ENCODE results near the gene CDH18.
"Not testable (repeated sequence)": the region's sequence is repeated elsewhere in the genome, so short reads cannot be mapped to it uniquely, and the experiment has no call there.

The CDH18 gene

GRCh38 chr5:19855931-19856330 lies 132.1 kb downstream of the CDH18 start:
- Mint-ChIP-seq H3K4me1 (ENCODE audit: low read depth) (no peaks in the 10 kb centered on the region), H3K36me3 (ENCODE audit: low read depth) (no peaks in the 10 kb centered on the region), H3K9me3 (peaks cover 4% of the 10 kb centered on the region), H3K27me3 (ENCODE audit: low read depth) (no peaks in the 10 kb centered on the region), H3K4me3 (no peak overlapping the region), H3K27ac (no peak overlapping the region)

DNA sequence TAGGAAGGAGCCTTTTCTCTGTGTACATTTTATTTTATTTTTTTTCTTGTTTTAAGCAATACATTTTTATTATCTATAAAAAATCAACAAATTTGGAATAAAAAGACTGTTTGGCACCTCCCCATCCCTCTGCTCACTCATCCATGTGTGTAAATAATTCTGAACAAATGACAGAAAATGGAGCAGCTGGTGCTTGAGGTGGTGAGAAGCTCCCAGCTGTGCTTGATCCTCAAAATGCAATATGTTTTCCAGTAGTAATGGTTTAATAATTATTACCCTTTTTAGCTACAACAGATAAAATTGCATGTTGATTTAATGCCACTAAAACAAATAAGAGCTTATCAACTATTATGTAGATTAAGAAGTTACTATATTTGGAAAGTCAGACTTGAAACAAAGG lies 132.5 kb downstream of the CDH18 start:
- H3K36me3 Mint-ChIP-seq (ENCODE audit: low read depth) = no peaks in the 10 kb centered on the region
- no peaks in the 10 kb centered on the region for H3K4me1 Mint-ChIP-seq (ENCODE audit: low read depth)
- no peak overlapping the region for H3K4me3 Mint-ChIP-seq
- H3K9me3 Mint-ChIP-seq = peaks cover 4% of the 10 kb centered on the region
- no peak overlapping the region for H3K27ac Mint-ChIP-seq
- H3K27me3 Mint-ChIP-seq (ENCODE audit: low read depth) = no peaks in the 10 kb centered on the region

DNA sequence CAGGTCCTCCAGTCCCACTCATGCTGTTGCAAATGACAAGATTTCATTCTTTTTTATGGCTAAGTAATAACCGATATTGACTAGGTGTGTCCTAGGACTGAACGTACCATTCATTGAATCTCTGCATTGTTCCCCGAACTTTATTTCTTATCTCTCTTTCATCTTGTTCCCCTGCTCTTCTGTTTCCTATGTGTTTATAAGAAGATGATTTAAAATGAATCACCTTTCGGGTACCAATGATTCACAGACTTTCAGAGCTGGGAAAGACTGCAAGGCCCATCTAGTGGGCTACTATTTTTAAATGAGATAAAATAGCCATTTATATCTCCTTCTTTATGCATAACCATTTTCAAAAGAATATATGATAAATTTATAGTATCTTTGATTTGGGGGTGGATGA lies 133.0 kb downstream of the CDH18 start:
- H3K27ac Mint-ChIP-seq = no peak overlapping the region
- H3K4me1 Mint-ChIP-seq (ENCODE audit: low read depth) = no peaks in the 10 kb centered on the region
- H3K4me3 Mint-ChIP-seq = no peak overlapping the region
- H3K27me3 Mint-ChIP-seq (ENCODE audit: low read depth) = no peaks in the 10 kb centered on the region
- peaks cover 4% of the 10 kb centered on the region for H3K9me3 Mint-ChIP-seq
- H3K36me3 Mint-ChIP-seq (ENCODE audit: low read depth) = no peaks in the 10 kb centered on the region

GRCh38 chr5:19853616-19854240 lies 134.3 kb downstream of the CDH18 start:
- Mint-ChIP-seq H3K4me1 (ENCODE audit: low read depth) (no peaks in the 10 kb centered on the region), H3K4me3 (no peak overlapping the region), H3K27ac (no peak overlapping the region), H3K27me3 (ENCODE audit: low read depth) (no peaks in the 10 kb centered on the region), H3K36me3 (ENCODE audit: low read depth) (no peaks in the 10 kb centered on the region), H3K9me3 (peaks cover 4% of the 10 kb centered on the region)

GRCh38 chr5:19837536-19838174 lies 150.3 kb downstream of the CDH18 start:
- H3K27ac Mint-ChIP-seq = no peak overlapping the region

DNA sequence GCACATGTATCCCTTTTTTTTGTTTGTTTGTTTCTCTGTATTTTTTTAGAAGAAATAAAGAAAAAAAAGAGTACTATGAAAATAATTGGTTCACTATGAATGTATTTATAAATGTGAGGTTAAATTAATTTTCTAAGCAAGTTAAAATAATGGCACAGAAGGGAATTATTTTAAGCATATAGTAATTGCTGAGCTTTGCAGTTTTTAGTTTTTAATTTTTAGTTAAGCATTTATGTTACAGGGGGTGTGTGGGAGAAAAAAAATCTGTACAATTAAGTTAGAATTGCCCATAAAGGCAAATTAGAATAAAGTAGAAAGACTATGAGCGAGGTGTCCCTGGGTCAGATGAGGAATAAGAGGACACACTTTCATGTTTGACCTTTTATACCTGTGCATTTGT lies 152.6 kb downstream of the CDH18 start:
- Mint-ChIP-seq H3K4me3 (no peak overlapping the region), H3K9me3 (peaks cover 39% of the 10 kb centered on the region), H3K4me1 (ENCODE audit: low read depth) (no peaks in the 10 kb centered on the region), H3K27me3 (ENCODE audit: low read depth) (no peaks in the 10 kb centered on the region), H3K27ac (no peak overlapping the region), H3K36me3 (ENCODE audit: low read depth) (no peaks in the 10 kb centered on the region)

More at GRCh38 chr5:19837536-19838174, 150.3 kb downstream of the CDH18 start:
- H3K36me3 Mint-ChIP-seq (ENCODE audit: low read depth) = no peaks in the 10 kb centered on the region
- H3K27me3 Mint-ChIP-seq (ENCODE audit: low read depth) = no peaks in the 10 kb centered on the region
- H3K4me3 Mint-ChIP-seq = no peak overlapping the region
- H3K4me1 Mint-ChIP-seq (ENCODE audit: low read depth) = no peaks in the 10 kb centered on the region
- peaks cover 44% of the 10 kb centered on the region for H3K9me3 Mint-ChIP-seq

DNA sequence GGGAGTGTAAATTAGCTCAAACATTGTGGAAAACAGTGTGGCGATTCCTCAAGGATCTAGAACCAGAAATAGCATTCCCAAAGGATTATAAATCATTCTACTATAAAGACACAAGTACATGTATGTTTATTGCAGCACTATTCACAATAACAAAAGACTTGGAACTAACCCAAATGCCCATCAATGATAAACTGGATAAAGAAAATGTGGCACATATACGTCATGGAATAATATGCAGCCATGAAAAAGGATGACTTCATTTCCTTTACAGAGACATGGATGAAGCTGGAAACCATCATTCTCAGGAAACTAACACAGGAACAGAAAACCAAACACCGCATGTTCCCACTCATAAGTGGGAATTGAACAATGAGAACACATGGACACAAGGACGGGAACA lies 175.3 kb downstream of the CDH18 start:
- H3K36me3 Mint-ChIP-seq (ENCODE audit: low read depth); H3K4me3 Mint-ChIP-seq; H3K4me1 Mint-ChIP-seq (ENCODE audit: low read depth); H3K27me3 Mint-ChIP-seq (ENCODE audit: low read depth); H3K27ac Mint-ChIP-seq: not testable (repeated sequence)
- H3K9me3 Mint-ChIP-seq = peaks cover 11% of the 10 kb centered on the region

DNA sequence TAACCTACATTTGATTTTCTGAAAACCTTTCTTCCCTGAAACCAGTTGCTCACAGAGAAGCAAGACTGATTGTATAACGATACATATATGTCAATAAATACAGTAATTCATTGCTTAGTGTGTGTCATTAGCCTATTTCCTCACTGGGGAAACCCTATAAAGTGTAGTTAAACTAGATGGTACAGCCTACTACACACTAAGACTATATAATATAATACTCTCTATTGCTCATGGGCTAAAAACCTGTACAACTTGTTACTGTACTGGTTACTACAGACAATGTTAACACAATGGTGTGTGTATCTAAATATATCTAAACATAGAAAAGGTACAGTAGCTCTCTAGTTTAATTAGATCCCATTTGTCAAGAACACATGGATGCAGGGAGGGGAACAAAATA lies 181.2 kb downstream of the CDH18 start:
- Mint-ChIP-seq H3K36me3 (ENCODE audit: low read depth) (no peaks in the 10 kb centered on the region), H3K4me3 (no peak overlapping the region), H3K4me1 (ENCODE audit: low read depth) (no peaks in the 10 kb centered on the region), H3K9me3 (peaks cover 11% of the 10 kb centered on the region), H3K27ac (no peak overlapping the region), H3K27me3 (ENCODE audit: low read depth) (no peaks in the 10 kb centered on the region)

- H3K27me3 Mint-ChIP-seq (ENCODE audit: low read depth) = no peaks in the 10 kb centered on the region
- H3K9me3 Mint-ChIP-seq = peaks cover 12% of the 10 kb centered on the region
- no peak overlapping the region for H3K27ac Mint-ChIP-seq
- no peak overlapping the region for H3K4me3 Mint-ChIP-seq
- no peaks in the 10 kb centered on the region for H3K4me1 Mint-ChIP-seq (ENCODE audit: low read depth)
- no peaks in the 10 kb centered on the region for H3K36me3 Mint-ChIP-seq (ENCODE audit: low read depth)
Measured at GRCh38 chr5:19802686-19803085, 185.3 kb downstream of the CDH18 start.

DNA sequence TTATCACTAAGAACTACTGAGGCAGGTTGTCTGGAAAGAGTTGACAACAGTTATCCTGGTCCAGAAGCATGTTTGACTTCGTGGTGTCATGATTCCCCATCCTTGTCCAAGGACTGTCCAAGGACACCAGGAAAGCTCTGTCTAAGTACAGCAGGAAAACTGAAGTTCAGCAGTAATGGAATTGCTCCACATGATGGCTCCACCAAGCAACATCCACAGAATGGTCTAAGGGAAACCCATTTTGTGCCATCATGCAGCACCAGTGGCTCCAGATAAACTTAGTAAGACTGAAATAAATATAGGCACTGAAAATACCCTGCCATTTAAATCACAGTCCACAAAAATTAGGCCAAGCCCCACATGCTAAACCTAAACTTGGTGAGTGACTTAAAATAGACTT lies 192.8 kb downstream of the CDH18 start:
- no peaks in the 10 kb centered on the region for H3K27me3 Mint-ChIP-seq (ENCODE audit: low read depth)
- H3K27ac Mint-ChIP-seq = no peak overlapping the region
- no peaks in the 10 kb centered on the region for H3K36me3 Mint-ChIP-seq (ENCODE audit: low read depth)
- H3K4me3 Mint-ChIP-seq = no peak overlapping the region
- no peaks in the 10 kb centered on the region for H3K4me1 Mint-ChIP-seq (ENCODE audit: low read depth)
- H3K9me3 Mint-ChIP-seq = peaks cover 6% of the 10 kb centered on the region

DNA sequence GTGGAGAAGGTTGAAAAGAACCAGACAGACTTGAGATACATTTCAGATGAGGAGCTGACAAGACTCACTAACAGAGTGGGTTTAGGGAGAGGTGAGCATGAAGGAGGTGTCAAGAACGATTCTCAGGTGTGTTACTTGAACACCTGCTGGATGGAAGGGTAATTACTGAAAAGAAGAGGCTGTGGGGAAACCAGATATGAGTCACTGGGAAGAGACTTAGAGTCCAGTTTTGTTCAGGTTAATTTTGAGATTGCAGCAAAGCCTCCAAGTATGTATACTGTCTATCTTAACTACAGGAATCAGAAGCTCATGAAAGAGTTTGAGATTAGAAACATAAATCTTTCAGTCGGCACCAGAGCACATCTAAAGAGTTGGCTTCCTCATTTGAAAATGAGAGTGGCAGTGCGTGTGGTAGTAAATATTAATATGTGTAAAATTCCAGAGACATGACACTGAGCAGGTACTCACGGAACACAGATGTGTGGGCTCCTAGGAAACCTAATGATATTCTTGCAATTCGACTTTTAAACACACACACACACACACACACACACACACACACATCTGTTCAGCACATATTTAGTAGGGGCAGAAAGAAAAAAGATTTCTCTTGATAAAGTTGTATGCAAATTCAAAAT lies 197.1 kb downstream of the CDH18 start:
- Mint-ChIP-seq H3K36me3 (ENCODE audit: low read depth) (no peaks in the 10 kb centered on the region), H3K27ac (no peak overlapping the region), H3K27me3 (ENCODE audit: low read depth) (no peaks in the 10 kb centered on the region), H3K9me3 (peaks cover 7% of the 10 kb centered on the region), H3K4me3 (no peak overlapping the region), H3K4me1 (ENCODE audit: low read depth) (no peaks in the 10 kb centered on the region)

DNA sequence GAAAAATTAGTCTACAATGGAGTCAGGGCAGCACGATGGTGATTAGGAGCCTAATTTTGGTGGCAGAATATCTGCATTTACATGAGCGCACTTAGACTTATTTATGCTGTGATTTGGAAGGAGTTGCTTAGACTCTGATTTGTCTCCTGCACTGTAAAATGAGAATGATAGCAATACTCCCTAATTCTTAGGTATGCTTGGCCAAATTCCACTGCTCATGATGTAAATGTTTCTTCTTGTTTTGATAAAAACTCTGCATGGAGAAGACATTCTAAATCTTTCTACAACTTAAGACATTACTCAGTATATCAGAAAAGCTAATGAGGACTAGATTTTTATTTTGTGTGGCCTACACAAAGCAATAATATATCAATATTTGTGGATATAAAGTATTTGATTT lies 205.4 kb downstream of the CDH18 start:
- no peaks in the 10 kb centered on the region for H3K36me3 Mint-ChIP-seq (ENCODE audit: low read depth)
- H3K9me3 Mint-ChIP-seq = peaks cover 5% of the 10 kb centered on the region
- H3K27me3 Mint-ChIP-seq (ENCODE audit: low read depth) = no peaks in the 10 kb centered on the region
- H3K4me1 Mint-ChIP-seq (ENCODE audit: low read depth) = no peaks in the 10 kb centered on the region
- H3K4me3 Mint-ChIP-seq = no peak overlapping the region
- H3K27ac Mint-ChIP-seq = no peak overlapping the region

DNA sequence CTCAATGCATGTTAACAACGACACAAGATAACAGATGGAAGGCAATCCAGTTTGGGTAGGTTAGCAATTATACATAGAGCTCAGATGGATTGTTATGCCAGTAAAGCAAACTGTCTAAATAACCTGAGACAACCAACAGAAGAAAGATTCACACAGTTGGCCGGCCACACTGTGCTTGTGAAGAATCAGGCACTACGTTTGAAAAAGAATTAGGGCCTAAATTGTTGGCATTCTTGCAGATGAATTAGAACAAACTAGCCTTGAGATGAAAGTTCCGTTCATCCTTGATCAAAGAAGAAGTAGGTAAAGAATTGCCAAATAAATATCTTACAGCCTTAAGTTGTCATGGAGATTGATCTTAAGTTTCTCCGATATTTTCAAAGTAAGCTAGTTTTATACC lies 210.6 kb downstream of the CDH18 start:
- H3K27me3 Mint-ChIP-seq (ENCODE audit: low read depth) = no peaks in the 10 kb centered on the region
- H3K4me1 Mint-ChIP-seq (ENCODE audit: low read depth) = no peaks in the 10 kb centered on the region
- H3K27ac Mint-ChIP-seq = no peak overlapping the region
- H3K36me3 Mint-ChIP-seq (ENCODE audit: low read depth) = no peaks in the 10 kb centered on the region
- H3K9me3 Mint-ChIP-seq = peaks cover 9% of the 10 kb centered on the region
- no peak overlapping the region for H3K4me3 Mint-ChIP-seq

- H3K4me1 Mint-ChIP-seq (ENCODE audit: low read depth); H3K9me3 Mint-ChIP-seq; H3K27me3 Mint-ChIP-seq (ENCODE audit: low read depth); H3K36me3 Mint-ChIP-seq (ENCODE audit: low read depth); H3K27ac Mint-ChIP-seq; H3K4me3 Mint-ChIP-seq: not testable (repeated sequence)
Measured at GRCh38 chr5:19776886-19777285, 211.1 kb downstream of the CDH18 start.

DNA sequence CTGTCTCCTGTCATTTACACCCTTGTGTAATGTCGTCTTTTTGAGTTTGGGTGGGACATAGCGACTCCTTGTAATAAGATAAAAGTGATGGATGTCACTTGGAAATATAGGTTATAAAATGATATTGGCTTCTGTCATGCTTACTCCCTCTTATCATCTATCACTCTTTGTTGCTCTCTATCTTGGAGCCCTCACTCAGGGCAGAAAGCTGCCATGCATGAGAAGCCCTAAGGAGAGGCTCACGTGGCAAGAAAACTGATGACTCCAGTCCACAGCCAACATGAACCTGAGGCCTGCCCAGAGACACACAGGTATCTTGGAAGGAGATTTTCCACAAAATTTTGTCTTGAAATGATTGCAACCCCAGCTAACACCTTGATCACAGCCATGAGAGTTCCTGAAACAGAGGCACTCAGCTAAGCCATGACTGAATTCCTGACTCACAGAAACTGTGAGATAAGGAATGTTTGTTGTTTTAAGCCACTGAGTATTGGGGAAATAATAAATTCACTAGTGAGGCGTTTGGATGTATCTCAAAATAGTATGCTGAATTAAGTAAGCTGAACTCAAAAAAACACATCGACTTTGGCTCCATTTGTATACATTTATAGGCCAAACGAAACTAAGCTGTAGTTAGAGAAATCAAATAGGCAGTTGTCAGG lies 216.7 kb downstream of the CDH18 start:
- H3K36me3 Mint-ChIP-seq (ENCODE audit: low read depth) = no peaks in the 10 kb centered on the region
- H3K27ac Mint-ChIP-seq = no peak overlapping the region
- peaks cover 18% of the 10 kb centered on the region for H3K9me3 Mint-ChIP-seq
- no peak overlapping the region for H3K4me3 Mint-ChIP-seq
- no peaks in the 10 kb centered on the region for H3K4me1 Mint-ChIP-seq (ENCODE audit: low read depth)
- H3K27me3 Mint-ChIP-seq (ENCODE audit: low read depth) = no peaks in the 10 kb centered on the region
